OCI-LY1 (cell line): Measurements from ENCODE around the gene SH3PXD2A.

Experiments used
- EZH2 ChIP-seq: fragments of 200-600 bp; sonication (generic), shearing (Covaris generic); IDR thresholded peaks from 2 replicates; pipeline ENCODE4 v1.8.0; 2017; ENCODE audit warnings: borderline replicate concordance, mixed run types, mild to moderate bottlenecking, antibody characterized with exemption, low read length, moderate library complexity, mixed read lengths
- TF ChIP-seq, protein P1 (sequence below): fragments of 200-600 bp; sonication (generic), shearing (Covaris generic); IDR thresholded peaks from 2 replicates; pipeline ENCODE4 v1.5.1; 2017; ENCODE audit warnings: mild to moderate bottlenecking, antibody characterized with exemption, low read length, moderate library complexity, mixed read lengths

DNA sequence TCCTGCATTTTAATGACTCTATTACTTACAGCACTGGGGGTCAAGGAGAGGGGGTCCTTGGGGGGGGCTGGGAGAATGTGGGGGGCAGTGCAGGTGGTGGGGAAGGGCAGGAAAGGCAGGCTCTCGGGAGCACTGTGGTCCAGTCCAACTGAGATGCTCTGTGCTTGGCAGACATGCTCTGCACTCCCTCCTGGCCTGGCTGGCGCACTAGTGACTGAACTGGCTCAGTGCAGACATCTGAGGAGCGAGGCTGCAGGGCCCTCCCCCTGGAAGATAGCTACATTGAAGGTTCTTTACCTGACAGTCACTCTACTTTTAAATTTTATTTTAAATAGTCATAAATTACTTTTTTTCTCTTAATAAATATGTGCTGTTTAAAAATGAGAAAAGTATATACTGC is 256.2 kb downstream of the SH3PXD2A start:
- TF ChIP-seq, protein P1, sequence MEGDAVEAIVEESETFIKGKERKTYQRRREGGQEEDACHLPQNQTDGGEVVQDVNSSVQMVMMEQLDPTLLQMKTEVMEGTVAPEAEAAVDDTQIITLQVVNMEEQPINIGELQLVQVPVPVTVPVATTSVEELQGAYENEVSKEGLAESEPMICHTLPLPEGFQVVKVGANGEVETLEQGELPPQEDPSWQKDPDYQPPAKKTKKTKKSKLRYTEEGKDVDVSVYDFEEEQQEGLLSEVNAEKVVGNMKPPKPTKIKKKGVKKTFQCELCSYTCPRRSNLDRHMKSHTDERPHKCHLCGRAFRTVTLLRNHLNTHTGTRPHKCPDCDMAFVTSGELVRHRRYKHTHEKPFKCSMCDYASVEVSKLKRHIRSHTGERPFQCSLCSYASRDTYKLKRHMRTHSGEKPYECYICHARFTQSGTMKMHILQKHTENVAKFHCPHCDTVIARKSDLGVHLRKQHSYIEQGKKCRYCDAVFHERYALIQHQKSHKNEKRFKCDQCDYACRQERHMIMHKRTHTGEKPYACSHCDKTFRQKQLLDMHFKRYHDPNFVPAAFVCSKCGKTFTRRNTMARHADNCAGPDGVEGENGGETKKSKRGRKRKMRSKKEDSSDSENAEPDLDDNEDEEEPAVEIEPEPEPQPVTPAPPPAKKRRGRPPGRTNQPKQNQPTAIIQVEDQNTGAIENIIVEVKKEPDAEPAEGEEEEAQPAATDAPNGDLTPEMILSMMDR = no peak
- TF ChIP-seq EZH2 = no peak
